CD14-positive monocyte (primary cell): Measurements from ENCODE around the gene FOXG1. TPM values are rescaled to one million over a fixed set of nuclear protein-coding genes. Genes with fewer than 3 reads are reported as not detected.

Experiments
- DNase-seq, 3 donors: peaks; one replicate each; pipeline ENCODE4 v3.0.0-alpha.2; 2011 to 2022
- H2AFZ ChIP-seq: 2 replicates; pipeline ENCODE4 v1.6.0; 2012; ENCODE audit warnings: mild to moderate bottlenecking, low read depth, low read length, inconsistent platforms; ENCODE audit not compliant: insufficient read depth, poor library complexity, severe bottlenecking
- H3K27ac ChIP-seq, 2 donors: 1 replicate in 1 of 2; 2 replicates in 1 of 2; pipeline ENCODE4 v1.5.1; 2012 to 2013; ENCODE audit warnings: low read length in 2 of 2, control low read depth in 1 of 2, inconsistent platforms in 1 of 2, low read depth in 1 of 2, mild to moderate bottlenecking in 1 of 2
- H3K27me3 ChIP-seq, 2 donors: one replicate each; pipeline versions ENCODE4 v1.6.0 to v1.6.1; 2011 to 2013; ENCODE audit warnings: low read length in 2 of 2; ENCODE audit not compliant: control insufficient read depth in 2 of 2, insufficient read depth in 2 of 2
- H3K36me3 ChIP-seq, 2 donors: replicated peaks in 1 of 2; 1 replicate in 1 of 2; 2 replicates in 1 of 2; pipeline versions ENCODE4 v1.5.1 to v1.6.1; 2012 to 2013; ENCODE audit warnings: low read length in 2 of 2, control low read depth in 1 of 2, inconsistent platforms in 1 of 2, mild to moderate bottlenecking in 1 of 2; ENCODE audit not compliant: insufficient read depth in 2 of 2, control insufficient read depth in 1 of 2
- H3K4me1 ChIP-seq, 2 donors: 1 replicate in 1 of 2; 2 replicates in 1 of 2; pipeline versions ENCODE4 v1.5.1 to v1.6.1; 2012 to 2013; ENCODE audit warnings: low read length in 2 of 2, control low read depth in 1 of 2, inconsistent platforms in 1 of 2, mild to moderate bottlenecking in 1 of 2, moderate library complexity in 1 of 2; ENCODE audit not compliant: insufficient read depth in 2 of 2, control insufficient read depth in 1 of 2
- H3K4me2 ChIP-seq: replicated peaks from 2 replicates; pipeline ENCODE3; 2012; ENCODE audit warnings: low read length, moderate library complexity, mild to moderate bottlenecking; ENCODE audit not compliant: poor library complexity, severe bottlenecking; ENCODE audit errors: extremely low read depth
- H3K4me3 ChIP-seq, 3 experiments: fragments of 200-600 bp in 1 of 3; sonication (generic) in 1 of 3; replicated peaks in 1 of 3; 1 replicate in 2 of 3; 2 replicates in 1 of 3; pipeline ENCODE4 v1.5.1; 2011 to 2013; ENCODE audit warnings: low read length in 3 of 3, mild to moderate bottlenecking in 3 of 3, control low read depth in 2 of 3, low read depth in 2 of 3, inconsistent platforms in 1 of 3, moderate library complexity in 1 of 3
- H3K79me2 ChIP-seq: 2 replicates; pipeline ENCODE4 v1.6.0; 2012; ENCODE audit warnings: mild to moderate bottlenecking, control low read depth, inconsistent platforms, low read length, moderate library complexity; ENCODE audit not compliant: insufficient read depth
- H3K9ac ChIP-seq: 2 replicates; pipeline ENCODE4 v1.6.0; 2017; ENCODE audit warnings: low read length, mild to moderate bottlenecking; ENCODE audit not compliant: insufficient read depth, poor library complexity, severe bottlenecking
- H3K9me3 ChIP-seq, 2 donors: replicated peaks in 1 of 2; 1 replicate in 1 of 2; 2 replicates in 1 of 2; pipeline versions ENCODE4 v1.5.1 to v1.6.1; 2012 to 2013; ENCODE audit warnings: low read length in 2 of 2, control low read depth in 1 of 2; ENCODE audit not compliant: control insufficient read depth in 1 of 2, insufficient read depth in 1 of 2
- H4K20me1 ChIP-seq: 2 replicates; pipeline ENCODE4 v1.6.0; 2012; ENCODE audit warnings: mild to moderate bottlenecking, low read length, control low read depth, moderate library complexity; ENCODE audit not compliant: insufficient read depth
- H3K27ac Mint-ChIP-seq, 7 donors: one replicate each; pipeline ENCODE4 v1.8.0; 2020; ENCODE audit warnings: mild to moderate bottlenecking in 7 of 7, mixed read lengths in 7 of 7, moderate library complexity in 6 of 7, inconsistent platforms in 2 of 7
- H3K27me3 Mint-ChIP-seq, 3 donors: one replicate each; pipeline ENCODE4 v1.8.0; 2021 to 2022; ENCODE audit warnings: low read depth in 3 of 3, mild to moderate bottlenecking in 3 of 3, mixed read lengths in 3 of 3, moderate library complexity in 3 of 3, inconsistent platforms in 1 of 3
- H3K36me3 Mint-ChIP-seq, 2 donors: one replicate each; pipeline ENCODE4 v1.8.0; 2020; ENCODE audit warnings: mixed read lengths in 2 of 2, inconsistent platforms in 1 of 2, mild to moderate bottlenecking in 1 of 2
- H3K4me1 Mint-ChIP-seq: one replicate; pipeline ENCODE4 v1.8.0; 2020; ENCODE audit warnings: mild to moderate bottlenecking, mixed read lengths
- H3K4me3 Mint-ChIP-seq, 2 donors: one replicate each; pipeline ENCODE4 v1.8.0; 2020; ENCODE audit warnings: mild to moderate bottlenecking in 2 of 2, mixed read lengths in 2 of 2, moderate library complexity in 1 of 2
- H3K9me3 Mint-ChIP-seq, 7 donors: one replicate each; pipeline ENCODE4 v1.8.0; 2020 to 2022; ENCODE audit warnings: mixed read lengths in 7 of 7, mild to moderate bottlenecking in 6 of 7, moderate library complexity in 6 of 7, inconsistent platforms in 2 of 7
- WGBS: methylation state at CpG from one replicate; pipeline ENCODE4 v1.1.5; 2013; ENCODE audit warnings: missing lambda C conversion rate; ENCODE audit not compliant: insufficient coverage; 5-methylcytosine and 5-hydroxymethylcytosine counted together
- intact Hi-C, 2 donors: fragments of 100-400 bp; cut with micrococcal nuclease; formaldehyde crosslinking; loops; one replicate each; pipeline versions ENCODE4 v1.15.0 to v1.15.1; 2023
- polyA plus RNA-seq, 3 donors: library from polyadenylated mRNA; depleted of rRNA in 1 of 3; unstranded in 2 of 3; stranded (reverse) in 1 of 3; fragments of 300-500 nt in 2 of 3; fragments of >200 nt in 1 of 3; fragmentation: Illumina TruSeq in 2 of 3; gene quantifications; 1 replicate in 2 of 3; 2 replicates in 1 of 3; pipeline ENCODE4 v1.2.3, GENCODE V29; 2012 to 2021
- TF ChIP-seq, protein P1 (sequence below): fragments of 200-600 bp; IDR thresholded peaks from one replicate; pipeline ENCODE4 v1.8.0; 2022; ENCODE audit warnings: antibody characterized with exemption, mild to moderate bottlenecking

FOXG1 gene
- polyA plus RNA-seq, 3 donors = not detected

DNA sequence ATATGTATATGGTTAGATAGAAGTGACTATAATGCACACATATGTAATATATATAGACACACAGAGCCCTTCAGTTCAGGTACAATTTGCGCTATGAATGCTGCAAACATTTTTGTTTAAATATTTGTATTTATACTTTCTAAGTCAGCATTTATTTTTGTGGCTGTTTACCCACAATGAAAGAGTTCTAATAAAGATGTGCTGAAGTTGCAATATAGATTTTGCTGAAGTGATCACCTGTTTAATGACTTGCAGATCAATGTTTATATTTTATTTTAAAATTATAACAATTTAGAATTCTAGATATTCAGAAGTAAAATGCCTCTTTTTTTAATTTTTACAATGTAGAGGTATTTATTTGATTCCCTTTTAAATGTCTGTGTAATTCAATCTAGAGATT lies 3.5 kb downstream of the FOXG1 start:
- Histone ChIP-seq H3K4me3 (no peak overlapping the region), H2AFZ (no peak overlapping the region), H3K9ac (no peak overlapping the region), H3K36me3 (no peaks in the 10 kb centered on the region), H3K4me1 (no peaks in the 10 kb centered on the region), H3K9me3 (peaks cover 21 to 52% of the 10 kb centered on the region in 2 donors), H3K27ac (no peak overlapping the region), H3K79me2 (no peaks in the 10 kb centered on the region), H3K4me2 (no peak overlapping the region), H4K20me1 (no peaks in the 10 kb centered on the region), H3K27me3 (peaks cover 77 to 91% of the 10 kb centered on the region in 2 donors)
- intact Hi-C loops = no loop called here
- DNase-seq = no peak
- H3K36me3 Mint-ChIP-seq = peaks cover 6 to 16% of the 10 kb centered on the region in 2 donors
- TF ChIP-seq, protein P1, sequence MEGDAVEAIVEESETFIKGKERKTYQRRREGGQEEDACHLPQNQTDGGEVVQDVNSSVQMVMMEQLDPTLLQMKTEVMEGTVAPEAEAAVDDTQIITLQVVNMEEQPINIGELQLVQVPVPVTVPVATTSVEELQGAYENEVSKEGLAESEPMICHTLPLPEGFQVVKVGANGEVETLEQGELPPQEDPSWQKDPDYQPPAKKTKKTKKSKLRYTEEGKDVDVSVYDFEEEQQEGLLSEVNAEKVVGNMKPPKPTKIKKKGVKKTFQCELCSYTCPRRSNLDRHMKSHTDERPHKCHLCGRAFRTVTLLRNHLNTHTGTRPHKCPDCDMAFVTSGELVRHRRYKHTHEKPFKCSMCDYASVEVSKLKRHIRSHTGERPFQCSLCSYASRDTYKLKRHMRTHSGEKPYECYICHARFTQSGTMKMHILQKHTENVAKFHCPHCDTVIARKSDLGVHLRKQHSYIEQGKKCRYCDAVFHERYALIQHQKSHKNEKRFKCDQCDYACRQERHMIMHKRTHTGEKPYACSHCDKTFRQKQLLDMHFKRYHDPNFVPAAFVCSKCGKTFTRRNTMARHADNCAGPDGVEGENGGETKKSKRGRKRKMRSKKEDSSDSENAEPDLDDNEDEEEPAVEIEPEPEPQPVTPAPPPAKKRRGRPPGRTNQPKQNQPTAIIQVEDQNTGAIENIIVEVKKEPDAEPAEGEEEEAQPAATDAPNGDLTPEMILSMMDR = no peak
- no CpG with 5 or more reads among the region's 1 CpG for WGBS
- peak overlapping the region in 1 of 2 donors; percentile 41 for H3K4me3 Mint-ChIP-seq
- peaks cover 11 to 48% (median 41%) of the 10 kb centered on the region in 7 donors for H3K9me3 Mint-ChIP-seq
- H3K27me3 Mint-ChIP-seq = peaks cover 75 to 89% (median 87%) of the 10 kb centered on the region in 3 donors
- peaks cover 13% of the 10 kb centered on the region for H3K4me1 Mint-ChIP-seq
- no peak overlapping the region for H3K27ac Mint-ChIP-seq

DNA sequence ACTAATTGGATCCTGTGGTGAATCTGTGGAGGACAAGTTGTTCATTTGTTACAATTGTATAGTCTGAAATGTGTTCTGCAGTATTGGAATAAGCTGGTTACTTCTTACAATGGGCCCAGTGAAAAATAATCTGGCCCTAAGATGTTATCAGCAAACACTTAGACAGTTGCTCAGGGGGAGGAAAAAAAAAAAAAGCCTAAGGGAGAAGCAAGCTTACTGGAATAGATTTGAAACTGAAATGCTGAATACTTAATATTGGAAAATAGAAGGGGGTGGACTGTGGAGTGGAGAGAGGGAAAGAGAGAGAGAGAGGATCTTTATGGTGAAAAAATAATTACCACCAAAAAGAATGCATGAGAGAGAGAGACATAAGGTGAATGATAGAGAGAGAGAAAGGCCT lies 4.0 kb downstream of the FOXG1 start:
- no peaks in the 10 kb centered on the region for H3K79me2 ChIP-seq
- intact Hi-C loops = no loop called here
- no peak overlapping the region for H3K27ac ChIP-seq
- H2AFZ ChIP-seq = no peak overlapping the region
- H3K9me3 ChIP-seq = peaks cover 19 to 52% of the 10 kb centered on the region in 2 donors
- TF ChIP-seq, protein P1 = no peak
- H4K20me1 ChIP-seq = no peaks in the 10 kb centered on the region
- H3K27ac Mint-ChIP-seq = no peak overlapping the region
- peaks cover 14 to 50% (median 38%) of the 10 kb centered on the region in 7 donors for H3K9me3 Mint-ChIP-seq
- H3K4me2 ChIP-seq = no peak overlapping the region
- DNase-seq = no peak
- H3K36me3 Mint-ChIP-seq = peaks cover 6 to 16% of the 10 kb centered on the region in 2 donors
- no peak overlapping the region for H3K4me3 ChIP-seq
- peak overlapping the region in 1 of 2 donors; percentile 41 for H3K4me3 Mint-ChIP-seq
- no peak overlapping the region for H3K9ac ChIP-seq
- peaks cover 77 to 91% of the 10 kb centered on the region in 2 donors for H3K27me3 ChIP-seq
- no peaks in the 10 kb centered on the region for H3K36me3 ChIP-seq
- no peaks in the 10 kb centered on the region for H3K4me1 ChIP-seq
- H3K27me3 Mint-ChIP-seq = peaks cover 75 to 89% (median 87%) of the 10 kb centered on the region in 3 donors
- peaks cover 8% of the 10 kb centered on the region for H3K4me1 Mint-ChIP-seq
